ENCODE results near the gene C3orf18.

Gene C3orf18

GRCh38 chr3:50563867-50564266 is 3.7 kb downstream of the C3orf18 start:
- Histone ChIP-seq H3K4me3 (ENCODE audit: low read length in 2 of 2) (no peak overlapping the region), H3K27me3 (ENCODE audit: control insufficient read depth in 1 of 2, insufficient read depth in 2 of 2, low read length in 2 of 2) (no peaks in the 10 kb centered on the region), H3K9me3 (ENCODE audit: control insufficient read depth in 2 of 2, low read length in 2 of 2) (no peaks in the 10 kb centered on the region), H3K27ac (ENCODE audit: low read length) (no peak overlapping the region), H3K9ac (ENCODE audit: low read length in 2 of 2) (no peak overlapping the region), H3K4me1 (ENCODE audit: control insufficient read depth, insufficient read depth, low read length) (peaks cover 27% of the 10 kb centered on the region), H3K36me3 (ENCODE audit: control insufficient read depth in 2 of 2, insufficient read depth in 2 of 2, low read length in 2 of 2) (no peaks in the 10 kb centered on the region)

GRCh38 chr3:50562861-50563260 is 4.7 kb downstream of the C3orf18 start:
- Histone ChIP-seq H3K9me3 (ENCODE audit: control insufficient read depth in 2 of 2, low read length in 2 of 2) (no peaks in the 10 kb centered on the region), H3K27me3 (ENCODE audit: control insufficient read depth in 1 of 2, insufficient read depth in 2 of 2, low read length in 2 of 2) (no peaks in the 10 kb centered on the region), H3K4me1 (ENCODE audit: control insufficient read depth, insufficient read depth, low read length) (peaks cover 18% of the 10 kb centered on the region), H3K27ac (ENCODE audit: low read length) (no peak overlapping the region), H3K4me3 (ENCODE audit: low read length in 2 of 2) (no peak overlapping the region), H3K9ac (ENCODE audit: low read length in 2 of 2) (no peak overlapping the region), H3K36me3 (ENCODE audit: control insufficient read depth in 2 of 2, insufficient read depth in 2 of 2, low read length in 2 of 2) (peaks cover 0 to 2% of the 10 kb centered on the region in 2 donors)

DNA sequence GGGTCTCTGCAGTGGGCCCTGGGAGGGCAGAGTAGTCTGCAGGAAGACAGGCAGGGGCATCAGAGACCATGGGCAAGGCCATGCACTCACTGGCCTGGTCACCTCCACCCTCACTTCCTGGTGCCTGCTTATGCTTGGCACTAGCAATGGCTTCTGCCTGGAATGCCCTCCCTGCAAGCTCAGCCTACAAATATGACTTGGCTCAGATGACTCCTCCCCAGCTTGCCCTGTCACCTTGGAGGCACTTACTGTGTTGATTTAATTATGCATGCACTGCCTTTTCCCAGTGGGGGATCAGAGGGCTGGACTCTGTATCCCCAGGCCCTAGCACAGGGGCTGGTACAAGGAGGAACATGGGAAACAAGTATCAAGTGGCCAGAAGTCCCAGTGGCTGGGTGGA is 7.8 kb downstream of the C3orf18 start:
- no peaks in the 10 kb centered on the region for H3K9me3 ChIP-seq (ENCODE audit: control insufficient read depth in 2 of 2, low read length in 2 of 2)
- no peak overlapping the region for H3K4me3 ChIP-seq (ENCODE audit: low read length in 2 of 2)
- H3K9ac ChIP-seq (ENCODE audit: low read length in 2 of 2): no peak overlapping the region
- peaks cover 0 to under 1% of the 10 kb centered on the region in 2 donors for H3K27me3 ChIP-seq (ENCODE audit: control insufficient read depth in 1 of 2, insufficient read depth in 2 of 2, low read length in 2 of 2)
- H3K27ac ChIP-seq (ENCODE audit: low read length): no peak overlapping the region
- H3K4me1 ChIP-seq (ENCODE audit: control insufficient read depth, insufficient read depth, low read length): no peaks in the 10 kb centered on the region
- H3K36me3 ChIP-seq (ENCODE audit: control insufficient read depth in 2 of 2, insufficient read depth in 2 of 2, low read length in 2 of 2): peaks cover 0 to 2% of the 10 kb centered on the region in 2 donors

GRCh38 chr3:50557915-50558314 is 9.6 kb downstream of the C3orf18 start:
- H3K9me3 ChIP-seq (ENCODE audit: control insufficient read depth in 2 of 2, low read length in 2 of 2): no peaks in the 10 kb centered on the region
- no peak overlapping the region for H3K4me3 ChIP-seq (ENCODE audit: low read length in 2 of 2)
- peaks cover 0 to 3% of the 10 kb centered on the region in 2 donors for H3K27me3 ChIP-seq (ENCODE audit: control insufficient read depth in 1 of 2, insufficient read depth in 2 of 2, low read length in 2 of 2)
- no peak overlapping the region for H3K27ac ChIP-seq (ENCODE audit: low read length)
- H3K9ac ChIP-seq (ENCODE audit: low read length in 2 of 2): no peak overlapping the region
- peaks cover 0 to 2% of the 10 kb centered on the region in 2 donors for H3K36me3 ChIP-seq (ENCODE audit: control insufficient read depth in 2 of 2, insufficient read depth in 2 of 2, low read length in 2 of 2)
- no peaks in the 10 kb centered on the region for H3K4me1 ChIP-seq (ENCODE audit: control insufficient read depth, insufficient read depth, low read length)

DNA sequence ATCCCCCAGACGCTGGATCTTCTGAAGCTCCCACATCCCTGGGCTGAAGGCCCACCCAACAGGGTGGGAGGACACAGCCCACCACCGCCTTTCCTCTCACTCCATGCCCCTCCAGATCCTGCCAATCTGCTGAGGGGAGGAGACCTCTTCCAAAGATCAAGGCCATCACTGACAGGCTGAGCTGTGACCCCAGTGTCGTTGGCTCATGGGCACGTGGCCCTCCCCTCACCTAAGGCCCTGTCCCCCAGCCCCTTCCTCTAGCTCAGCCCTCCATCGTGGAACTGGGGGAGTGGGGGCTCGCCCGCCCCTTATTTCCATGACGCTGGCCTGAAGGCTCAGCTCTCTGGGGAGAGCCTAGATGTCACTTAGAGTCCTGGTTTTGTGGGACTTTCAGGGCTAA is 10.4 kb downstream of the C3orf18 start:
- H3K9me3 ChIP-seq (ENCODE audit: control insufficient read depth in 2 of 2, low read length in 2 of 2): no peaks in the 10 kb centered on the region
- H3K4me3 ChIP-seq (ENCODE audit: low read length in 2 of 2): no peak overlapping the region
- H3K27ac ChIP-seq (ENCODE audit: low read length): no peak overlapping the region
- H3K36me3 ChIP-seq (ENCODE audit: control insufficient read depth in 2 of 2, insufficient read depth in 2 of 2, low read length in 2 of 2): peaks cover 0 to 2% of the 10 kb centered on the region in 2 donors
- no peak overlapping the region for H3K9ac ChIP-seq (ENCODE audit: low read length in 2 of 2)
- no peaks in the 10 kb centered on the region for H3K4me1 ChIP-seq (ENCODE audit: control insufficient read depth, insufficient read depth, low read length)
- peaks cover 0 to 3% of the 10 kb centered on the region in 2 donors for H3K27me3 ChIP-seq (ENCODE audit: control insufficient read depth in 1 of 2, insufficient read depth in 2 of 2, low read length in 2 of 2)

DNA sequence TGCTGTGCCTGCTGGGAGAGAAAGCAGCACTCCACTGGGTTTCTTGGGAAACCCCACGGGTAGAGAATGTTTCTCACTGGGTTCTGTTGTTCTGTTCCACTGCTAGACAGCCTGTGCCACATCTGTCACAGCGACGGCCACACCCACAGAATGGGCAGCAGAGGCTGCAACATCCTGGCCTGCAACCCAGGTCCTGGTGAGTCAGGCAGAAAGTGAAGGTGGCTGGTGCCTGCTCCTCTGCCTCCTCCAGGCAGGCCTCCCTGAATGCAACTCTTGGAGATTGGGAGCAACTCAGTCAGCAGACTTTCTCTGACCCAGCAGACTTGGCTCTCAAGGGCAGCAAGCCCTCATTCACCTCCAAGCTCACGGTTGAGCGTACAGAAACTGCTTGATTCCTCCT is 13.0 kb downstream of the C3orf18 start:
- Histone ChIP-seq H3K9me3 (ENCODE audit: control insufficient read depth in 2 of 2, low read length in 2 of 2) (no peaks in the 10 kb centered on the region), H3K27ac (ENCODE audit: low read length) (no peak overlapping the region), H3K4me1 (ENCODE audit: control insufficient read depth, insufficient read depth, low read length) (no peaks in the 10 kb centered on the region), H3K9ac (ENCODE audit: low read length in 2 of 2) (no peak overlapping the region), H3K27me3 (ENCODE audit: control insufficient read depth in 1 of 2, insufficient read depth in 2 of 2, low read length in 2 of 2) (peaks cover 0 to 3% of the 10 kb centered on the region in 2 donors), H3K36me3 (ENCODE audit: control insufficient read depth in 2 of 2, insufficient read depth in 2 of 2, low read length in 2 of 2) (peaks cover 0 to 2% of the 10 kb centered on the region in 2 donors), H3K4me3 (ENCODE audit: low read length in 2 of 2) (no peak overlapping the region)

GRCh38 chr3:50552598-50552997 is 14.9 kb downstream of the C3orf18 start:
- H3K36me3 ChIP-seq (ENCODE audit: control insufficient read depth in 2 of 2, insufficient read depth in 2 of 2, low read length in 2 of 2): no peaks in the 10 kb centered on the region
- H3K4me3 ChIP-seq (ENCODE audit: low read length in 2 of 2): no peak overlapping the region
- H3K27me3 ChIP-seq (ENCODE audit: control insufficient read depth in 1 of 2, insufficient read depth in 2 of 2, low read length in 2 of 2): peaks cover 0 to 3% of the 10 kb centered on the region in 2 donors
- H3K27ac ChIP-seq (ENCODE audit: low read length): no peak overlapping the region
- no peaks in the 10 kb centered on the region for H3K4me1 ChIP-seq (ENCODE audit: control insufficient read depth, insufficient read depth, low read length)
- no peaks in the 10 kb centered on the region for H3K9me3 ChIP-seq (ENCODE audit: control insufficient read depth in 2 of 2, low read length in 2 of 2)
- H3K9ac ChIP-seq (ENCODE audit: low read length in 2 of 2): no peak overlapping the region

DNA sequence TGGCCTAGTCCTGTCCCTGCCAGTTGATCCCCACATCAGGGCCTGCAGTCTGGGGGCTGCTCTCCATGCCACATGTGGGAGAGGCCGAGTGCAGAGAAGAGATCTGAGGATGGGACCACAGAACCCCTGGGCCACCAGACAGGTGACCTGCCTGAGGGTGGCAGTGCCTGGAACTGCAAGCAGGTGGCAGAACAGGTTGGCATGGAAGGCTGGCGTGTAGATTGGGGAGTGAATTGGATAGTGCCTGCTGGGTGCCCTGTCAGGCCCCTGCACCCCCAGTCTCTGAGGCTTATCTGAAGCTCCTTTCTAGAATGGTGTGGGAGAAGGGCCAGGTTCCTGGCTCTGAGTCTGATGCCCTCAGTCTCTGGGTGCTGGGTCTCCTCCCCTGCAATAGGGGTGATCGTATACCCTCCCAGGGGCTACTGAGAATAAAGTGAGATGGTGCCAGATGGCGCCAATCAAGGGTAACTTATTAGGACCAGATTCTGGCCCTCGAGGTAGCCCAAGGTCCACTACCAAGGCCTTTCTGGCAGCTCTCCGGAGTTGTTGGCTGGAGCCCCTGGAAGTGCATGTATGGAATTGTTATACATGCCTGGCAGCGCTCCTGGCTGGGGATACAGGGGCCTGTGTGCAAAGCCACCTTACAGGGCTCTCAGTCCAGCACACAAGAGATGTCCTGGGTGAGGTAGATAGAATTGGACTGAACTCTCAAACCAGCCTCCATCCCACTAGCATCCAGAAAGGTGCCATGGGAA is 15.7 kb downstream of the C3orf18 start:
- H3K36me3 ChIP-seq (ENCODE audit: control insufficient read depth in 2 of 2, insufficient read depth in 2 of 2, low read length in 2 of 2): no peaks in the 10 kb centered on the region
- no peaks in the 10 kb centered on the region for H3K9me3 ChIP-seq (ENCODE audit: control insufficient read depth in 2 of 2, low read length in 2 of 2)
- peaks cover 0 to 3% of the 10 kb centered on the region in 2 donors for H3K27me3 ChIP-seq (ENCODE audit: control insufficient read depth in 1 of 2, insufficient read depth in 2 of 2, low read length in 2 of 2)
- H3K4me1 ChIP-seq (ENCODE audit: control insufficient read depth, insufficient read depth, low read length): no peaks in the 10 kb centered on the region
- H3K27ac ChIP-seq (ENCODE audit: low read length): no peak overlapping the region
- no peak overlapping the region for H3K9ac ChIP-seq (ENCODE audit: low read length in 2 of 2)
- no peak overlapping the region for H3K4me3 ChIP-seq (ENCODE audit: low read length in 2 of 2)

DNA sequence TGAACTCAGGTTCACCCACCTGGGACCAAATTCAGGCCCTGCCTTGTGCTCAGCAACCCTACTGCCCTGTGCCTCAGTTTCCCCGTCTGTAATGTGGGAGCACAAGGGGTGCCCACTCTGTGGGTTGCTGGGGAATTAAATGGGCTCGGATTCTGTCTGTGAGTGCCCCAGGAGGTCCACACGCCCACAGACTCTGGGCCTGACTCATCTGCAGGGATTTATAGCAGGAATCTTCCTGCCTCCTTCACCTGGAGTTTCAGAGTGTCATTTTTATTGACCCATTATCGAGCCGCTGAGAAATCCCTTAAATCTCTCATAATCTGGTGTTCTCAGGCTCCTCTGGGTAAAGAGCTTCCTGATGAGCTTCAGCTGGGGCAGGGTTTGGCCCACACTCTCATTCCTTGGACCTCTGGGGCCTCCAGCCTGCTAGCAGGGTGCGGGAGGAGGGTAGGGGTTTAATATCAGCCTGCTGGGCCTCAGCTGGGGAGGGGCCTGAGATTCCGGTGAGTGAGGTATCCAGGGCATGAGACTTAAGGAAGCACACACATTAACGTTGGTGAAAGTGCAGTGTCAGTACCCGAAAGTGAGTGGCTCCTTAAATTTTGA is 16.4 kb downstream of the C3orf18 start:
- H3K9me3 ChIP-seq (ENCODE audit: control insufficient read depth in 2 of 2, low read length in 2 of 2): no peaks in the 10 kb centered on the region
- no peak overlapping the region for H3K4me3 ChIP-seq (ENCODE audit: low read length in 2 of 2)
- H3K36me3 ChIP-seq (ENCODE audit: control insufficient read depth in 2 of 2, insufficient read depth in 2 of 2, low read length in 2 of 2): no peaks in the 10 kb centered on the region
- no peak overlapping the region for H3K27ac ChIP-seq (ENCODE audit: low read length)
- H3K9ac ChIP-seq (ENCODE audit: low read length in 2 of 2): no peak overlapping the region
- H3K4me1 ChIP-seq (ENCODE audit: control insufficient read depth, insufficient read depth, low read length): no peaks in the 10 kb centered on the region
- H3K27me3 ChIP-seq (ENCODE audit: control insufficient read depth in 1 of 2, insufficient read depth in 2 of 2, low read length in 2 of 2): peaks cover 0 to 3% of the 10 kb centered on the region in 2 donors

DNA sequence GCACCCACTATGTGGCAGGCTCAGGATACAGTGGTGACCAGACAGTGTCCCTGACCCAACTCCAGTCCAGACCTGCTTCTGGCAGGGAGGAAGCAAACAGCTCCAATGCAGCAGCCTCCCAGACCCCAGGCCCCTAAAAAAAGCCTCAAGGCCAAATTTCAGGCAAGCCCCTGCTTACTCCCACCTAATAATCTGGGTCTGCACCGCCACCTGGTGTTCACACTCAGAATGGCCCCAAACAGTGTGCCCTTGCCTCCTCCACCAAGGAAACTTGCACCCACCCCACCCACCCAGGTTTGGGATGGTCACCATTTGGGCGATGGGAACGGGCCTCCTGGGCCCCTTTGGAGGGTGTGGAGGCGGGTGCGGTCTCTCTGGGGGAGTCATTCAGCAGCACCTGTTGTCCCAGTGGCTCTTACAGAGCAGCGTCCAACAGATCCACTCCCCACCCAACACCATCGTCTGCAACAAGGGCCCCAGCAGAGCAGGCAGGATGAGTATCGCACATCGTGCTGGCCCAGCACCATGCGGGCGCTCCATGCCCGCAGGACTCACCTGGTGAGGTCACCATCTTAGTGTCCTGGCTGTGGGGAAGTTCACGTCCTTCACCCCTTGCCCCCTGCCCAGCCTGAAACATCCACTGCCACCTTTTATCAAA is 17.3 kb downstream of the C3orf18 start:
- Histone ChIP-seq H3K9me3 (ENCODE audit: control insufficient read depth in 2 of 2, low read length in 2 of 2) (no peaks in the 10 kb centered on the region), H3K27ac (ENCODE audit: low read length) (no peak overlapping the region), H3K27me3 (ENCODE audit: control insufficient read depth in 1 of 2, insufficient read depth in 2 of 2, low read length in 2 of 2) (peaks cover 0 to 3% of the 10 kb centered on the region in 2 donors), H3K4me1 (ENCODE audit: control insufficient read depth, insufficient read depth, low read length) (no peaks in the 10 kb centered on the region), H3K9ac (ENCODE audit: low read length in 2 of 2) (no peak overlapping the region), H3K4me3 (ENCODE audit: low read length in 2 of 2) (no peak overlapping the region), H3K36me3 (ENCODE audit: control insufficient read depth in 2 of 2, insufficient read depth in 2 of 2, low read length in 2 of 2) (no peaks in the 10 kb centered on the region)

DNA sequence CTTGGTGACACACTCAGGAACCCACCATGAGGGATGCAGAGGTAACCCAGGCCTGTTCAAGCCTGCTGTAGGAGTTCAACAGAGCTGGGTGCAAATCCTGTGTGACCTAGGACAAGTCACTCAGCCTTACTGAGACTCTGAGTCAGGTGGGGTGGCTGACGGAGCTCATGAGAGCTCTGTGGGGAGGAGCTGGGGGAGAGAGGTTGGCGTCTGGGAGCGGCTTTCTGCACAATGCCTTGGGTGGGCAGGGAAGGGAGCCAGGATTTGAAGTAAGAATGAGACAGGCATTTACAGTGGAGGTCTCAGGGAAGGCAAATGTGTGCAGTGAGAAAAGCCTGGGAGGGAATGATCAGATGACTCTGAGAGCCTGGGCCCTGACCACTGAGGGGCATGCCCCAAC is 18.3 kb downstream of the C3orf18 start:
- Histone ChIP-seq H3K36me3 (ENCODE audit: control insufficient read depth in 2 of 2, insufficient read depth in 2 of 2, low read length in 2 of 2) (no peaks in the 10 kb centered on the region), H3K27ac (ENCODE audit: low read length) (no peak overlapping the region), H3K4me3 (ENCODE audit: low read length in 2 of 2) (no peak overlapping the region), H3K9me3 (ENCODE audit: control insufficient read depth in 2 of 2, low read length in 2 of 2) (no peaks in the 10 kb centered on the region), H3K9ac (ENCODE audit: low read length in 2 of 2) (no peak overlapping the region), H3K27me3 (ENCODE audit: control insufficient read depth in 1 of 2, insufficient read depth in 2 of 2, low read length in 2 of 2) (no peaks in the 10 kb centered on the region), H3K4me1 (ENCODE audit: control insufficient read depth, insufficient read depth, low read length) (no peaks in the 10 kb centered on the region)
